ENCODE results near the gene IRAK3.
"Not testable (repeated sequence)": the region's sequence is repeated elsewhere in the genome, so short reads cannot be mapped to it uniquely, and the experiment has no call there.

IRAK3 gene

GRCh38 chr12:66210840-66211239, 21.8 kb downstream of the IRAK3 start:
- Histone ChIP-seq H3K36me3 (replicated peaks) (no peaks in the 10 kb centered on the region), H3K27me3 (replicated peaks) (no peaks in the 10 kb centered on the region), H3K27ac (no peak overlapping the region), H3K4me3 (ENCODE audit: low read depth, low read length) (no peak overlapping the region)
- DNase-seq = no peak
- in situ Hi-C loops (cut with HindIII; ENCODE audit: low pct_ligation_motif_present, low sequenced_read_pairs) = no loop called here
- no peak for TF ChIP-seq CTCF (IDR thresholded peaks at IDR 0.05; ENCODE audit: low read depth, low read length, missing control alignments)

DNA sequence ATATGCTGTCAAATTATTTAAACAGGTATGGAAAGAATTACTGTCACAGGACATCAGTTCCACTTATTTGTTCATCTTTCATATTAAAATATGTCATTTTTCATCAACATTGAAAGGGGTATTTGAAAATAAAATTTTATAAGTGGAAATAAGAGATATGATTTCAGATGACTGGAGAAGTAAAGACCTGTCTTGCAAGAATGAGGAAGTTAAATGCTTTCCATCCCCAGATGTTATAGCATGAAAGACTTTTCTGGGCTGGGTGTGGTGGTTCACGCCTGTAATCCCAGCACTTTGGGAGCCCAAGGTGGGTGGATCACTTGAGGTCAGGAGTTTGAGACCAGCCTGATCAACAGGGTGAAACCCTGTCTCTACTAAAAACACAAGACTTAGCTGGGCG, 22.6 kb downstream of the IRAK3 start:
- H3K27me3 ChIP-seq (replicated peaks); H3K36me3 ChIP-seq (replicated peaks); H3K27ac ChIP-seq; DNase-seq; H3K4me3 ChIP-seq (ENCODE audit: low read depth, low read length); in situ Hi-C loops (cut with HindIII; ENCODE audit: low pct_ligation_motif_present, low sequenced_read_pairs): not testable (repeated sequence)

DNA sequence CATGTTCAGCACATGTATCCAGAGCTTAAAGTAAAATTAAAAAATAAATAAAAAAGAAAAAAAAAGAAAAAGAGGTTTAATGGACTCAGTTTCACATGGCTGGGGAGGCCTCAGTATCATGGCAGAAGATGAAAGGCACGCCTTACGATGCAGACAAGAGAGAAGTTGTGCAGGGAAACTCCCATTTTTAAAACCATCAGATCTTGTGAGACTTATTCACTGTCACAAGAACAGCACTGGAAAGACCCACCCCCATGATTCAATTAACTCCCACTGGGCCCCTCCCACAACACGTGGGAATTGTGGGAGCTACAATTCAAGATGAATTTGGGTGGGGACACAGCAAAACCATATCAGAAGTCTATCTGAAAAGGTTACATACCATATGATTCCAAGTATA, 24.0 kb downstream of the IRAK3 start:
- H3K27me3 ChIP-seq (replicated peaks); DNase-seq; H3K36me3 ChIP-seq (replicated peaks); in situ Hi-C loops (cut with HindIII; ENCODE audit: low pct_ligation_motif_present, low sequenced_read_pairs); H3K4me3 ChIP-seq (ENCODE audit: low read depth, low read length); H3K27ac ChIP-seq: not testable (repeated sequence)

DNA sequence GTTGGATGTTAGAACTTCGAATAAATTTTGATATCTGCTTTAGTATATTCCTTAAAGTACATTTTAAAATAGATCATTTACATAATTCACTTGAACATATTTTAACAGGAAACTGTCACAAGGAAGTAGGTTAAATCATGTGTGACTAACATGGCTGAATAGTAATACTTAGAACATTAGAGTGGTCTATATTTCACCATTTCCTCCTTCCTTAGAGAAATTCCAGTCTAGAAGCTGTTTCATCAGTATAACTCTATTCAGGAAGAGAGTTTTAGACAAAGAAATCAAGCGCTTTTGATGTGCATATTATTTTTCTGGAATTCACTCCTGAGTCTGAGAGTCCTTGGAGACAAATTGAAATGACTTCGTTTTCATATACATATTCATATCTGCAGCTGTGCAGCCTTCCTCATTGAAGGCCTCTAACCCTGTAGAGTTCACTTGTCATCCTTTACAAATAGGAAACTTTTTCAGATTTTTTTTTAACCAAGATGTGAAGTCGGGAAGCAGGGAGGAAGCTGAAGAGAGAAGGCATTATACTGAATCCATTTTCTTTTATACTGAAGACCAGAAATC, 28.4 kb downstream of the IRAK3 start:
- H3K27me3 ChIP-seq (replicated peaks) = no peaks in the 10 kb centered on the region
- no peak overlapping the region for H3K4me3 ChIP-seq (ENCODE audit: low read depth, low read length)
- no peak for TF ChIP-seq CTCF (IDR thresholded peaks at IDR 0.05; ENCODE audit: low read depth, low read length, missing control alignments)
- H3K27ac ChIP-seq = no peak overlapping the region
- no peaks in the 10 kb centered on the region for H3K36me3 ChIP-seq (replicated peaks)
- in situ Hi-C loops (cut with HindIII; ENCODE audit: low pct_ligation_motif_present, low sequenced_read_pairs) = no loop called here
- no peak for DNase-seq

DNA sequence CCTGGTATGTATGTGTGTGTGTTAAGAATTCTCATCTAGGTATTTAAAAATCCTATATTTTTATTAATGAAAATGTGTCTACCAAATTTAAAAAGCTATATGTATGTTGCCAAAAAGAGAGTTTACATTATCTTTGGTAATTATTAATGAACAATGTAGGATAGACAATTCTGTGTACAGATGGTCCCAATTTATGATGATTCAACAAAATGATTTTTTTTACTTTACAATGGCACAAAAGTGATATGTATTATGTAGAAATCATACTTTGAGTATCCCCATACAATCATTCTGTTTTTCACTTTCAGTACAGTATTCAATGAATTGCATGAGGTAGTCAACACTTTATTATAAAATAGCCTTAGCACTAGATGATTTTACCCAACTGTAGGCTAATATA, 39.4 kb downstream of the IRAK3 start:
- Histone ChIP-seq H3K27me3 (replicated peaks) (no peaks in the 10 kb centered on the region), H3K4me3 (ENCODE audit: low read depth, low read length) (no peak overlapping the region), H3K27ac (no peak overlapping the region), H3K36me3 (replicated peaks) (no peaks in the 10 kb centered on the region)
- DNase-seq = no peak
- in situ Hi-C loops (cut with HindIII; ENCODE audit: low pct_ligation_motif_present, low sequenced_read_pairs) = no loop called here
- TF ChIP-seq CTCF (IDR thresholded peaks at IDR 0.05; ENCODE audit: low read depth, low read length, missing control alignments) = no peak

DNA sequence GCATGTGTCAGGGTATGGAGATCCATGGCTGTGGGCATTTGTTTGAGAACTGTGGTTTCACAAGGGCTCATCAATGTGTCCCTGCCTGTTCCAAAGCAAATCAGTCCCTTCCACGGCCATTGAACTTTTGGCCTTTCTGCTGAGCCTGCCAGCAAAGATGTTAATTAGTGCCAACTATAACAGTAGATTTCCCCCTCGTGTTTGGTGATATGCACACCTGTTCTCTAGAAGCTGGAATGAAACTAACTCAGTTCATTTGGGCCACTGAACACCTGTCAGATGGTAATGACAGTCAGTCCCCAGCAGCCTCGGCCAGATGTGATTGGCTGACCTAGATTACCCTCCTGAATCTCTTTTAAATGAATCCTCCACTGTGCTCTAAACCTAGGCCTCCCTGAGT, 43.2 kb downstream of the IRAK3 start:
- H3K27ac ChIP-seq = no peak overlapping the region
- in situ Hi-C loops (cut with HindIII; ENCODE audit: low pct_ligation_motif_present, low sequenced_read_pairs) = no loop called here
- H3K4me3 ChIP-seq (ENCODE audit: low read depth, low read length) = no peak overlapping the region
- TF ChIP-seq CTCF (IDR thresholded peaks at IDR 0.05; ENCODE audit: low read depth, low read length, missing control alignments) = no peak
- H3K27me3 ChIP-seq (replicated peaks) = no peaks in the 10 kb centered on the region
- no peak for DNase-seq
- no peaks in the 10 kb centered on the region for H3K36me3 ChIP-seq (replicated peaks)

- H3K27ac ChIP-seq; H3K36me3 ChIP-seq (replicated peaks); H3K27me3 ChIP-seq (replicated peaks); H3K4me3 ChIP-seq (ENCODE audit: low read depth, low read length); in situ Hi-C loops (cut with HindIII; ENCODE audit: low pct_ligation_motif_present, low sequenced_read_pairs): not testable (repeated sequence)
- peak; percentile 68 for DNase-seq
Observed at GRCh38 chr12:66234037-66234693, 45.2 kb downstream of the IRAK3 start.

DNA sequence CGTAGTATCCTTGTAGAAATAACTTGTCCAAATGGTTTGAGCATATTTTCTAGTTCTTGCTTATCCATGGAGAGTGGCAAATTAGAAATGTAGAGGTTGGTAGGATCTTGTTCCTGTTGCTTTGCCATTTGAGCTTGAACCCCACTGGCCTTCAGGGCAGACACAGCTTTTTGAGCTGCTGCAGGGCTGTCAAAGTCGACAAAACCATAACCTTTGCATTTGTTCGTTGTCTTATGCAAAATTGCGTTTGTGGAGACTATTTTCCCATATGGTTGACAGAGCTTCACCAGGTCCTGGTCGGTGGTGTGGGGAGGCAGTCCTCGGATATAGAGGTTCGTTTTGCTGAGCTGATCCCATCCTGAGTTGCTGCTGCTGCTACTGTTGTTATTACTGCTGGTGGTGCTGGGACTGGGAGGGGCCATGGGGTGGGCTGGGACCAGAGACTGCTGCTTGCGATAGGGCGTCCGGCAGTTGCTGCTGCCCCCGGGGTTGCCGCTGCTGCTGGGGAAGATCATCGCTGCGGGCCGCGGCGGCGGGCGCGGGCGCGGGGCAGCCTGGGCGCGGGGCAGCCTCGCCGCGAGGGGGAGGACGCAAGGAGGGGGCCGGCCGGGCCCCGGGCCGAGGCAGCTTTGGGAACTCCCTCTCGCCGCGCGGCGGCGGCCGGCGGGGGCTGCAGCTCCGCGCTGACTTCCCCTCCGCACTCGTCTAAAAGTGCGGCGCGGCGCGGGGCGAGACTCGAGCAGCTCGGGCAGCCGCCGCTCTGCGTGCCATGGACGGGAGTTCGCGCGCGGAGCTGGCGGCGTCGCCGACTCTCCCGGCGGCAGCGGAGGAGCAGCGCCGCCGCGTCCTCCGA, 46.0 kb downstream of the IRAK3 start:
- in situ Hi-C loops (cut with HindIII; ENCODE audit: low pct_ligation_motif_present, low sequenced_read_pairs); H3K36me3 ChIP-seq (replicated peaks); H3K27me3 ChIP-seq (replicated peaks): not testable (repeated sequence)
- DNase-seq = peak; percentile 68
- Histone ChIP-seq H3K27ac (peak overlapping the region; percentile 56), H3K4me3 (ENCODE audit: low read depth, low read length) (peak overlapping the region; percentile 54)
